MM.1S (cell line): ENCODE measurements around the gene SCAMP1.

Experiments used
- CTCF ChIP-seq: fragments of 300-600 bp; sonication (generic); IDR thresholded peaks from 2 replicates; pipeline ENCODE4 v1.5.1; 2016; ENCODE audit warnings: antibody characterized with exemption, low read length, mixed read lengths
- EZH2 ChIP-seq: fragments of 300-600 bp; sonication (generic); optimal IDR thresholded peaks from 2 replicates; pipeline ENCODE3; 2017; ENCODE audit warnings: low read depth, mild to moderate bottlenecking, antibody characterized with exemption, low read length, mixed read lengths
- EZH2phosphoT487 ChIP-seq: fragments of 300-600 bp; sonication (generic); IDR thresholded peaks from 2 replicates; pipeline ENCODE4 v1.6.1; 2018; ENCODE audit warnings: antibody characterized with exemption, low read length

- TF ChIP-seq CTCF (no peak), EZH2 (no peak), EZH2phosphoT487 (no peak)
Measured at GRCh38 chr5:78354066-78354670, 6.2 kb upstream of the SCAMP1 start.
